ENCODE measurements around the gene TBCB. TPM values are rescaled to one million over a fixed set of nuclear protein-coding genes. Genes with fewer than 3 reads are reported as not detected.
A peak's percentile ranks its signal among the peaks of the same experiment; 100 is the strongest.

TBCB gene
- total and polyA plus RNA-seq, 2 donors (not counting 3 experiments of a cell fraction or from before 2014, with no cell fraction given) = 178 to 363 TPM

DNA sequence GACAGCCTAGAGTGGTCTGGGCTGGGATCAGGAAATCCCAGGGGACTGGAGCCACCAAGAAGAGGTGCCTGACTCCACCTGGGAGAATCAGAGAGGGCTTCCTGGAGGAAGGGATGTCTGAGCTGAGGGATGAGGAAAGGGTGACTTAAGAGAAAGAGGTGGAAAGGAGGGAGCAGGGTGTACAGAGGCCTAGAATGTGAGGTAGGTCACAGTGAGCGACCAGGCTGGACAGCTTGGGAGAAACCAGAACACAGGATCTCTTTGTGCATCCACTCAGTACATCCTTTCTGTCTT, 1.0 kb downstream of the TBCB start:
- Histone ChIP-seq H3K36me3 (ENCODE audit: control insufficient read depth in 2 of 2, extremely low read depth in 1 of 2, insufficient read depth in 2 of 2, low read length in 2 of 2) (peaks cover 0 to 14% of the 10 kb centered on the region in 2 experiments), H3K27me3 (ENCODE audit: control insufficient read depth in 2 of 2, insufficient read depth in 2 of 2, low read length in 2 of 2) (no peaks in the 10 kb centered on the region), H3K4me2 (ENCODE audit: insufficient read depth, low read length) (peak overlapping the region; percentile 44), H3K9ac (replicated peaks; ENCODE audit: extremely low read depth, insufficient read depth, low read length) (no peak overlapping the region), H3K9me3 (replicated peaks; ENCODE audit: control insufficient read depth, insufficient read depth, low read length) (no peaks in the 10 kb centered on the region), H4K20me1 (replicated peaks; ENCODE audit: control insufficient read depth, extremely low read depth, insufficient read depth, low read length) (no peaks in the 10 kb centered on the region), H3K9me1 (replicated peaks; ENCODE audit: control insufficient read depth, extremely low read depth, insufficient read depth, low read length) (no peaks in the 10 kb centered on the region), H3K79me2 (ENCODE audit: control insufficient read depth, insufficient read depth, low read length) (peaks cover 15% of the 10 kb centered on the region), H3K4me3 (replicated peaks in 1 of 3; ENCODE audit: insufficient read depth in 1 of 3, low read depth in 1 of 3, low read length in 3 of 3) (peak overlapping the region in 1 of 3 experiments; percentile 24), H2AFZ (ENCODE audit: low read depth, low read length) (no peak overlapping the region), H3K27ac (ENCODE audit: insufficient read depth, low read depth, low read length) (no peak overlapping the region), H3K4me1 (ENCODE audit: control insufficient read depth, extremely low read depth, insufficient read depth, low read length) (peaks cover 15% of the 10 kb centered on the region)
- ChIA-PET CTCF (interaction anchor here (1.0 to 3.6 kb wide), 2 partner anchors 12 to 55 kb away, joined by 4 to 32 read pairs; no protein-coding TSS in a partner anchor), POLR2A (no interaction called here)
- intact Hi-C loops (cut with micrococcal nuclease) = no loop called here
- dilution Hi-C loops (cut with MboI; ENCODE audit: extremely low pct_ligation_motif_present, low sequenced_read_pairs) = no loop called here
- FAIRE-seq (no peak), DNase-seq (ENCODE audit: low read depth, low spot score) (no peak)
- TF ChIP-seq FOS (IDR thresholded peaks at IDR 0.05; ENCODE audit: borderline replicate concordance, insufficient read depth, low read length) (no peak), EZH2 (IDR thresholded peaks at IDR 0.05; ENCODE audit: borderline replicate concordance, low read depth, low read length, severe bottlenecking) (no peak), MYC (IDR thresholded peaks at IDR 0.05; ENCODE audit: low read depth, low read length) (no peak), POLR2AphosphoS5 (IDR thresholded peaks at IDR 0.05; ENCODE audit: insufficient read depth, low read depth, low read length) (no peak), POLR2A (IDR thresholded peaks at IDR 0.05; ENCODE audit: low read depth, low read length) (no peak), JUN (IDR thresholded peaks at IDR 0.05; ENCODE audit: borderline replicate concordance, insufficient read depth, insufficient read length, low read depth) (no peak), GATA2 (IDR thresholded peaks at IDR 0.05; ENCODE audit: insufficient read depth, insufficient read length, low read depth, low read length) (no peak)
- TF ChIP-seq, protein P1, sequence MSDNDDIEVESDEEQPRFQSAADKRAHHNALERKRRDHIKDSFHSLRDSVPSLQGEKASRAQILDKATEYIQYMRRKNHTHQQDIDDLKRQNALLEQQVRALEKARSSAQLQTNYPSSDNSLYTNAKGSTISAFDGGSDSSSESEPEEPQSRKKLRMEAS (IDR thresholded peaks at IDR 0.05; ENCODE audit: insufficient read depth, insufficient read length) = no peak
- TF ChIP-seq, protein P2, sequence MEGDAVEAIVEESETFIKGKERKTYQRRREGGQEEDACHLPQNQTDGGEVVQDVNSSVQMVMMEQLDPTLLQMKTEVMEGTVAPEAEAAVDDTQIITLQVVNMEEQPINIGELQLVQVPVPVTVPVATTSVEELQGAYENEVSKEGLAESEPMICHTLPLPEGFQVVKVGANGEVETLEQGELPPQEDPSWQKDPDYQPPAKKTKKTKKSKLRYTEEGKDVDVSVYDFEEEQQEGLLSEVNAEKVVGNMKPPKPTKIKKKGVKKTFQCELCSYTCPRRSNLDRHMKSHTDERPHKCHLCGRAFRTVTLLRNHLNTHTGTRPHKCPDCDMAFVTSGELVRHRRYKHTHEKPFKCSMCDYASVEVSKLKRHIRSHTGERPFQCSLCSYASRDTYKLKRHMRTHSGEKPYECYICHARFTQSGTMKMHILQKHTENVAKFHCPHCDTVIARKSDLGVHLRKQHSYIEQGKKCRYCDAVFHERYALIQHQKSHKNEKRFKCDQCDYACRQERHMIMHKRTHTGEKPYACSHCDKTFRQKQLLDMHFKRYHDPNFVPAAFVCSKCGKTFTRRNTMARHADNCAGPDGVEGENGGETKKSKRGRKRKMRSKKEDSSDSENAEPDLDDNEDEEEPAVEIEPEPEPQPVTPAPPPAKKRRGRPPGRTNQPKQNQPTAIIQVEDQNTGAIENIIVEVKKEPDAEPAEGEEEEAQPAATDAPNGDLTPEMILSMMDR (IDR thresholded peaks at IDR 0.05; ENCODE audit: extremely low read depth in 1 of 2, insufficient read depth in 1 of 2, low read depth in 1 of 2, low read length in 2 of 2) = no peak
- no TSS peak for BruUV-seq (replicated peaks)

All from endothelial cell of umbilical vein (primary cell).